ENCODE data around the gene RALGPS1. TPM values are rescaled to one million over a fixed set of nuclear protein-coding genes. Genes with fewer than 3 reads are reported as not detected.

Gene RALGPS1
- polyA plus RNA-seq, 3 donors: 0.60 to 4.6 (median 1.3) TPM

GRCh38 chr9:127208416-127208815, 293.8 kb downstream of the RALGPS1 start:
- H3K27me3 ChIP-seq (ENCODE audit: control insufficient read depth in 2 of 2, insufficient read depth in 2 of 2, low read length in 2 of 2): no peaks in the 10 kb centered on the region
- no peak overlapping the region for H2AFZ ChIP-seq (ENCODE audit: insufficient read depth, low read depth, low read length, poor library complexity, severe bottlenecking)
- H3K4me3 ChIP-seq (replicated peaks in 1 of 3; ENCODE audit: low read depth in 2 of 3, low read length in 3 of 3): no peak overlapping the region
- peaks cover 0 to 2% (median 0%) of the 10 kb centered on the region in 7 donors for H3K9me3 Mint-ChIP-seq
- no peaks in the 10 kb centered on the region for H3K79me2 ChIP-seq (ENCODE audit: insufficient read depth, low read length)
- H3K4me1 Mint-ChIP-seq: no peaks in the 10 kb centered on the region
- no peaks in the 10 kb centered on the region for H3K9me3 ChIP-seq (replicated peaks in 1 of 2; ENCODE audit: control insufficient read depth in 1 of 2, insufficient read depth in 1 of 2, low read length in 2 of 2)
- no peaks in the 10 kb centered on the region for H3K4me1 ChIP-seq (ENCODE audit: control insufficient read depth in 1 of 2, insufficient read depth in 2 of 2, low read length in 2 of 2)
- no peak overlapping the region for H3K9ac ChIP-seq (ENCODE audit: insufficient read depth, low read length, poor library complexity, severe bottlenecking)
- no peaks in the 10 kb centered on the region for H3K36me3 Mint-ChIP-seq
- no peak for TF ChIP-seq CTCF (IDR thresholded peaks at IDR 0.05)
- H3K27ac ChIP-seq (ENCODE audit: low read depth in 1 of 2, low read length in 2 of 2): no peak overlapping the region
- WGBS (ENCODE audit: insufficient coverage): 97% methylated on average over 7 of the region's 8 CpGs
- peaks cover 7 to 14% (median 8%) of the 10 kb centered on the region in 3 donors for H3K27me3 Mint-ChIP-seq (ENCODE audit: low read depth in 3 of 3)
- H3K4me2 ChIP-seq (replicated peaks; ENCODE audit: extremely low read depth, low read length, poor library complexity, severe bottlenecking): no peak overlapping the region
- H4K20me1 ChIP-seq (ENCODE audit: insufficient read depth, low read length): no peaks in the 10 kb centered on the region
- no peak overlapping the region for H3K4me3 Mint-ChIP-seq
- H3K36me3 ChIP-seq (replicated peaks in 1 of 2; ENCODE audit: control insufficient read depth in 1 of 2, insufficient read depth in 2 of 2, low read length in 2 of 2): no peaks in the 10 kb centered on the region
- no peak for DNase-seq
- intact Hi-C loops (cut with micrococcal nuclease): no loop called here
- H3K27ac Mint-ChIP-seq: no peak overlapping the region

GRCh38 chr9:127209220-127209619, 294.6 kb downstream of the RALGPS1 start:
- Histone ChIP-seq H2AFZ (ENCODE audit: insufficient read depth, low read depth, low read length, poor library complexity, severe bottlenecking) (no peak overlapping the region), H3K79me2 (ENCODE audit: insufficient read depth, low read length) (no peaks in the 10 kb centered on the region), H3K27me3 (ENCODE audit: control insufficient read depth in 2 of 2, insufficient read depth in 2 of 2, low read length in 2 of 2) (no peaks in the 10 kb centered on the region), H4K20me1 (ENCODE audit: insufficient read depth, low read length) (no peaks in the 10 kb centered on the region), H3K9me3 (replicated peaks in 1 of 2; ENCODE audit: control insufficient read depth in 1 of 2, insufficient read depth in 1 of 2, low read length in 2 of 2) (no peaks in the 10 kb centered on the region), H3K27ac (ENCODE audit: low read depth in 1 of 2, low read length in 2 of 2) (no peak overlapping the region), H3K4me2 (replicated peaks; ENCODE audit: extremely low read depth, low read length, poor library complexity, severe bottlenecking) (no peak overlapping the region), H3K9ac (ENCODE audit: insufficient read depth, low read length, poor library complexity, severe bottlenecking) (no peak overlapping the region), H3K4me1 (ENCODE audit: control insufficient read depth in 1 of 2, insufficient read depth in 2 of 2, low read length in 2 of 2) (no peaks in the 10 kb centered on the region), H3K4me3 (replicated peaks in 1 of 3; ENCODE audit: low read depth in 2 of 3, low read length in 3 of 3) (no peak overlapping the region), H3K36me3 (replicated peaks in 1 of 2; ENCODE audit: control insufficient read depth in 1 of 2, insufficient read depth in 2 of 2, low read length in 2 of 2) (no peaks in the 10 kb centered on the region)
- TF ChIP-seq CTCF (IDR thresholded peaks at IDR 0.05): no peak
- Mint-ChIP-seq H3K4me1 (no peaks in the 10 kb centered on the region), H3K27me3 (ENCODE audit: low read depth in 3 of 3) (peaks cover 8 to 12% (median 9%) of the 10 kb centered on the region in 3 donors), H3K36me3 (no peaks in the 10 kb centered on the region), H3K9me3 (peaks cover 0 to 2% (median 0%) of the 10 kb centered on the region in 7 donors), H3K4me3 (no peak overlapping the region), H3K27ac (no peak overlapping the region)
- WGBS (ENCODE audit: insufficient coverage): 98% methylated on average over 5 of the region's 7 CpGs
- DNase-seq: no peak
- intact Hi-C loops (cut with micrococcal nuclease): no loop called here

Data from CD14-positive monocyte (primary cell).